Ishikawa (cell line): ENCODE results near the gene PLPP2.

Source experiments
- CEBPB ChIP-seq: IDR thresholded peaks from 2 replicates; pipeline ENCODE4 v1.6.1; 2012
- CREB1 ChIP-seq: IDR thresholded peaks from 2 replicates; pipeline ENCODE4 v1.6.1; 2012; ENCODE audit warnings: low read depth
- EGR1 ChIP-seq: IDR thresholded peaks from 2 replicates; pipeline ENCODE4 v1.6.1; 2012
- EP300 ChIP-seq: IDR thresholded peaks from 2 replicates; pipeline ENCODE4 v1.6.1; 2012; ENCODE audit warnings: borderline replicate concordance
- FOXM1 ChIP-seq: IDR thresholded peaks from 2 replicates; pipeline ENCODE4 v1.6.1; 2012; ENCODE audit warnings: low read depth, borderline replicate concordance
- NFIC ChIP-seq: IDR thresholded peaks from 2 replicates; pipeline ENCODE4 v1.6.1; 2012
- RAD21 ChIP-seq: IDR thresholded peaks from 2 replicates; pipeline ENCODE4 v1.6.1; 2012; ENCODE audit warnings: low read depth
- TAF1 ChIP-seq: IDR thresholded peaks from 2 replicates; pipeline ENCODE4 v1.6.1; 2012; ENCODE audit warnings: low read depth, mild to moderate bottlenecking
- TCF12 ChIP-seq: IDR thresholded peaks from 2 replicates; pipeline ENCODE4 v1.6.1; 2012; ENCODE audit warnings: low read depth
- TEAD4 ChIP-seq: IDR thresholded peaks from 2 replicates; pipeline ENCODE4 v1.6.1; 2012
- YY1 ChIP-seq: IDR thresholded peaks from 2 replicates; pipeline ENCODE4 v1.6.1; 2012; ENCODE audit warnings: low read depth
- ZBTB7A ChIP-seq: IDR thresholded peaks from 2 replicates; pipeline ENCODE4 v1.6.1; 2012; ENCODE audit warnings: low read depth
- TF ChIP-seq, protein P1 (sequence below): IDR thresholded peaks from 2 replicates; pipeline ENCODE4 v1.6.1; 2012
- TF ChIP-seq, protein P2 (sequence below): IDR thresholded peaks from 2 replicates; pipeline ENCODE4 v1.6.1; 2012
- TF ChIP-seq, protein P3 (sequence below): IDR thresholded peaks from 2 replicates; pipeline ENCODE4 v1.6.1; 2012; ENCODE audit warnings: low read depth, mild to moderate bottlenecking

The PLPP2 gene

DNA sequence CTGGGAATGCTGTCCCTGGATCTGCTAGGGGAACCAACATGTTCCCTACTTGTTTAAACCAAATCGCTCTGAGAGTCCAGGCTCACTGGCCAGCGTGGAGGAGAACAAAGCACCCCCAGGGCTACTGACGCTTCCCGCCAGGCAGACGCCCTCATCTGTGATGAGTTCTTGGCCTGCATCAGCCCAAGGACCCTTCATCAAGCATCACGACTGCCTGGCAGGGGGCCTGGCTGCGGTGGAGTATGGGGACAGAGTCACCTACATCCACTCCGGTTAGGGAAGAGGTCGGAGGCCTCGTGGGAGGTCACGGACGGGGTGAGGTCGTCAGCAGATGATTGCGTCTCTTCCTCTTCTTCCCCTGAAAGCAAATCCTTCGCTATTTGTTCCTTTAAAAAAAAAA is 35.7 kb upstream of the PLPP2 start:
- TF ChIP-seq TAF1 (no peak), TCF12 (no peak), FOXM1 (no peak), EGR1 (no peak), RAD21 (no peak), NFIC (no peak), CEBPB (no peak), YY1 (no peak), CREB1 (no peak), EP300 (no peak), TEAD4 (no peak), ZBTB7A (no peak)
- TF ChIP-seq, protein P1, sequence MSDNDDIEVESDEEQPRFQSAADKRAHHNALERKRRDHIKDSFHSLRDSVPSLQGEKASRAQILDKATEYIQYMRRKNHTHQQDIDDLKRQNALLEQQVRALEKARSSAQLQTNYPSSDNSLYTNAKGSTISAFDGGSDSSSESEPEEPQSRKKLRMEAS = no peak
- TF ChIP-seq, protein P2, sequence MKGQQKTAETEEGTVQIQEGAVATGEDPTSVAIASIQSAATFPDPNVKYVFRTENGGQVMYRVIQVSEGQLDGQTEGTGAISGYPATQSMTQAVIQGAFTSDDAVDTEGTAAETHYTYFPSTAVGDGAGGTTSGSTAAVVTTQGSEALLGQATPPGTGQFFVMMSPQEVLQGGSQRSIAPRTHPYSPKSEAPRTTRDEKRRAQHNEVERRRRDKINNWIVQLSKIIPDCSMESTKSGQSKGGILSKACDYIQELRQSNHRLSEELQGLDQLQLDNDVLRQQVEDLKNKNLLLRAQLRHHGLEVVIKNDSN = no peak
- TF ChIP-seq, protein P3, sequence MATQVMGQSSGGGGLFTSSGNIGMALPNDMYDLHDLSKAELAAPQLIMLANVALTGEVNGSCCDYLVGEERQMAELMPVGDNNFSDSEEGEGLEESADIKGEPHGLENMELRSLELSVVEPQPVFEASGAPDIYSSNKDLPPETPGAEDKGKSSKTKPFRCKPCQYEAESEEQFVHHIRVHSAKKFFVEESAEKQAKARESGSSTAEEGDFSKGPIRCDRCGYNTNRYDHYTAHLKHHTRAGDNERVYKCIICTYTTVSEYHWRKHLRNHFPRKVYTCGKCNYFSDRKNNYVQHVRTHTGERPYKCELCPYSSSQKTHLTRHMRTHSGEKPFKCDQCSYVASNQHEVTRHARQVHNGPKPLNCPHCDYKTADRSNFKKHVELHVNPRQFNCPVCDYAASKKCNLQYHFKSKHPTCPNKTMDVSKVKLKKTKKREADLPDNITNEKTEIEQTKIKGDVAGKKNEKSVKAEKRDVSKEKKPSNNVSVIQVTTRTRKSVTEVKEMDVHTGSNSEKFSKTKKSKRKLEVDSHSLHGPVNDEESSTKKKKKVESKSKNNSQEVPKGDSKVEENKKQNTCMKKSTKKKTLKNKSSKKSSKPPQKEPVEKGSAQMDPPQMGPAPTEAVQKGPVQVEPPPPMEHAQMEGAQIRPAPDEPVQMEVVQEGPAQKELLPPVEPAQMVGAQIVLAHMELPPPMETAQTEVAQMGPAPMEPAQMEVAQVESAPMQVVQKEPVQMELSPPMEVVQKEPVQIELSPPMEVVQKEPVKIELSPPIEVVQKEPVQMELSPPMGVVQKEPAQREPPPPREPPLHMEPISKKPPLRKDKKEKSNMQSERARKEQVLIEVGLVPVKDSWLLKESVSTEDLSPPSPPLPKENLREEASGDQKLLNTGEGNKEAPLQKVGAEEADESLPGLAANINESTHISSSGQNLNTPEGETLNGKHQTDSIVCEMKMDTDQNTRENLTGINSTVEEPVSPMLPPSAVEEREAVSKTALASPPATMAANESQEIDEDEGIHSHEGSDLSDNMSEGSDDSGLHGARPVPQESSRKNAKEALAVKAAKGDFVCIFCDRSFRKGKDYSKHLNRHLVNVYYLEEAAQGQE = no peak

DNA sequence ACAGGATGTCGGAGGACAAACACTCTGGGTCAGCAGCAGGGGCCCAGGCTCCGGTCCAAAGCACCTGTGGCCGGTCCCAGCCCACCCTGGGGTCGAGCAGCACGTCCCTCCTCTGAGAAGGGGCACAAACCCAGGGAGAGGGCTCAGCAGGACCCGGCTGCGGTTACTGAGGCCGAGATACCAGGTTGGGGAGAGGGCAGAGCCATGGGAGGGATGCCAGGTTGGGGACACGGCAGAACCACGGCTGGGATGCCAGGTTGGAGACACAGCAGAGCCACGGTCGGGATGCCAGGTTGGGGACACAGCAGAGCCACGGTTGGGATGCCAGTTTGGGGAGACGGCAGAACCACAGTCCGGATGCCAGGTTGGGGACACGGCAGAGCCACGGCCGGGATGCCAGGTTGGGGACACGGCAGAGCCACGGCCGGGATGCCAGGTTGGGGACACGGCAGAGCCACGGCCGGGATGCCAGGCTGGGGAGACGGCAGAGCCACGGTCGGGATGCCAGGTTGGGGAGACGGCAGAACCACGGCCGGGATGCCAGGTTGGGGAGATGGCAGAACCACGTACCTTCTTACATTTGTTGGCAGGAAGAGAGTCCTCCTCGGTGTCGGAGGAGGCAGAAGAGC is 34.8 kb upstream of the PLPP2 start:
- TF ChIP-seq EGR1 (no peak), TAF1 (no peak), CREB1 (no peak), ZBTB7A (no peak), EP300 (no peak), NFIC (no peak), FOXM1 (no peak), CEBPB (no peak), TCF12 (no peak)
- TF ChIP-seq, protein P2 = no peak
- TF ChIP-seq, protein P1 = no peak
- TF ChIP-seq, protein P3 = no peak

DNA sequence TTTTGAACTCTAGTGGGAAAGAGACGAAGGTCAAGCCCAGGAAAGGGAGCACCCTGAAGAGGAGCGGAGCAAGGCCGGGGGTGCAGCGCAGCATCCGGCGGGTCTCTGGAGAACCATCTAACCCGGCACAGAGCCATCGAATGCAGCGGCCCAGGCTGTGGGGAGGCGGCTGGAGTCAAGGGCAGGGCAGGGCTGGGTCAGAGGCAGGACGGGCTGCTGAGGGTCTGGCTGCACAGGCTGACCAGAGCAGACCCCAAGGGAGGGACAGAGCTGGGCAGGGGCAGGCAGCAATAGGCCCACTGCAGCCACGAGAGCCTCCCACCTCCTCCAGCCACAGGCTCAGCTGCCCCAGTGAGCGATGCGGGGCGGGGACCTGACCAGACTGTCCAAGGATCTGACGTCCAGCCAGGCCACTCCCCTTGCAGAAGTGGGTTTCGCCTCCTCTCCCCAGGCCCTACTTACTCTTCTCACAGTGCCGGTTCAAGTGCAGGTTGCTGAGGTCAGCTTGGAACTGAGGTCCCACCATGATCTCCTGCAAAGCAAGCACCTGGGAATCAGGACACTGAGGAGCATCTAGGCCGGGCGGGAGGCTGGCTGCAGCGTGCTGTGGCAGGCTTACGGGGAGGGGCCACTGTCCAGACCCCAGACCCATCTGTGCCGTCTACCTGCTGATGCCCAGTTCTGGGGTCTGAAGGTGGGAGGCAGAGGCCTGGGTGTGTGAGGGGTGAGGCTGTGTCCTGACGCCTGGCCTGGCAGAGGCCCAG is 34.2 kb upstream of the PLPP2 start:
- no peak for TF ChIP-seq EP300
- no peak for TF ChIP-seq TCF12
- TF ChIP-seq CEBPB = no peak

DNA sequence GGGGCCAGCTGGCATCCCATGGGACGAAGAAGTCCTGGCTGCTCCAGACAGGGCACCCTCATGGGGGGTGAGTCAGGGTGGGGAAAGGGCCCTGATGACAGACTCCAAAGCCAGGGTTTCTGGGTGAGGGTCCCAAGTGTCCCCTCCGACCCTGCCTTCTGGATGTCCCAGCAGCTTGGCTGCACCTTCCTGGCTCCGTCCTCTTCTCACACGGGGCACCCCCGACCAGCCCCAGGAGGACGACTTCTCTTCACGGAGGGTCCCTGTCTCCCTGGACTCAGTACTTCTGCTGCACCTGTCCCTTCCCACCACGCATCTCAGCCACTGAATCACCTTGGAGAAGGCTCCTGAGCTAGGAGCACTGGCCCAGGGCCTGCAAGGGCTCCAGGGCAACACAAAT is 33.5 kb upstream of the PLPP2 start:
- no peak for TF ChIP-seq EP300
- TF ChIP-seq NFIC = no peak
- TF ChIP-seq, protein P2 = no peak
- no peak for TF ChIP-seq TEAD4
- TF ChIP-seq CREB1 = no peak
- TF ChIP-seq, protein P3 = no peak
- no peak for TF ChIP-seq TAF1
- TF ChIP-seq TCF12 = no peak
- TF ChIP-seq RAD21 = no peak
- TF ChIP-seq, protein P1 = no peak
- no peak for TF ChIP-seq ZBTB7A
- TF ChIP-seq CEBPB = no peak
- TF ChIP-seq FOXM1 = no peak
- TF ChIP-seq YY1 = no peak
- no peak for TF ChIP-seq EGR1
